GM18907 (cell line): ENCODE measurements around the gene KCNG4.
A peak's percentile ranks its signal among the peaks of the same experiment; 100 is the strongest.
"Not testable (repeated sequence)": the region's sequence is repeated elsewhere in the genome, so short reads cannot be mapped to it uniquely, and the experiment has no call there.

Source experiments
- ATAC-seq: cut with Tn5 transposase; IDR thresholded peaks from one replicate; pipeline ENCODE4 v1.9.1; 2021; ENCODE audit warnings: mild to moderate bottlenecking, moderate library complexity; ENCODE audit not compliant: unreplicated experiment

KCNG4 gene

GRCh38 chr16:84212154-84212553 lies 27.7 kb downstream of the KCNG4 start:
- ATAC-seq = no peak

GRCh38 chr16:84209989-84210388 lies 29.8 kb downstream of the KCNG4 start:
- ATAC-seq = no peak

DNA sequence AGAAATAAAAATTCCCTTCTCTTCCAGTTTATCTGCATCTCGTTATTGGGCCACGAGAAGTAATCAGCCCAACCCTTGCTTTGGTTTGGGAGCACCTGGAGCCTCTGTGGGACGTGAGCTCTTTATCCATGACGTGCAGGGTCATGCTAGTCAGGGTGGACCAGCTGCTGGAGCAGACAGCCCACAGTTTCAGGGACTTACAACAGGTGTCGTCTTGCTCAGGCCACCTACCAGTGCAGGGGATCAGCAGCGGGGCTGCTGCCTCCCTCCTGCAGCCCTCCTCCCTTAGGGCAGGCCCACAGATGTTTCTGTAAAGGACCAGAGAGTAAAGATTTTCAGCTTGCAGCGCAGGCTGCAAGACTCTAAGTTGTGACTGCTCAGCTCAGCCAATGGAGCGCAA lies 31.9 kb downstream of the KCNG4 start:
- ATAC-seq = no peak

DNA sequence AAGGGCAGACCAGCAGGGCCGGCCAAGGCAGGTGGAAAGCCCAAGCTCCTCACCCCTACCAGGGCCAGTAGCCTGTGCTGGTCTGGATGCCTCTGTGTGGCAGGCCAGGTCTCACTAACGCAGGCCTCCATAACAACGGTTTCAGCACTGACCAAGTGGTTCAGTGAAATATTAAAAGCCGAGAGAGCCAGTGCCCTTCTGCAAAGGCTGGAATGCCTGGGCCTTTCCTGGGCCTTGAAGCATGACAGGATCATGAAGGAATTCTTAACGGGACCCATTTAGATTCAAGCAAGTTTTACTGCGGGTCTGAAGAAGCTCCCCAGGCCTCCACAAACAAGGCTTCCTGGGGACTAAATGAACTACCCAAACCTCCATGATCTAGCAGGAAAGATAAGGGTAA lies 32.6 kb downstream of the KCNG4 start:
- ATAC-seq = no peak

DNA sequence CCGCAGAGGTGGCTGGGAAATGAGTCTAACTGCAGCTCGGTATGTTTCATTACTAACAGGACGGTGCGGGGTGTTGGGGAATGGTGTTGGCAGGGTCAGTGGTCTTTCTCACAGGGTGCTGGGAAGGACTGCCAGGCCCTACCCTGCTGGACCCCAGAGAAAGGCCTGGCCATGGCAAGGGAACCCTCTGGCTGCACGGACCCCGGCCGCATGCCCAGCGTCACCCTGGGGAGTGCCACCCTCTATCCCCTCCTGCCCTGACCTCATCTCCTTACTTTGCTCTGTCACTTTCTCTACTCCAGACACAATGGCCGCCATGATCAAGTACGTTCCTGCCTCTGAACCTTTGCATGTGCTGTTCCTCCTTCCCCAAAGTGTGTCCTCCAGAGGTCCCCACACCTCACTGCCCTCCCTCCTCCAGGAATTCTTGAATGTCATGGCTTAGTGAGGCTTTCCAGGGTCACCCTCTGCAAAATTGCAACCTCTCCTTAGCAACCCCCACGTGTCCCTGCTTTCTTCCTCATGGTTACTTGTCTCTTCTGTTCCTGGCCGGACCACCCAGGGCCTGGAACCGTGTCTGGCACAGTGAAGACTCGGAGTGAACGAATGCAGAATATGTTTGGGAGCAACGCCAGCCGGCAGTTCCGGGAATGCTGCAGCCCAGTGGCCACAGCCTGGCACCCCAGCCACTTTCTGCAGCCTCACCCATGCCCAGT lies 33.7 kb downstream of the KCNG4 start:
- ATAC-seq = no peak

- ATAC-seq = not testable (repeated sequence)
These were observed 34.7 kb downstream of the KCNG4 start for GRCh38 chr16:84205123-84205522.

DNA sequence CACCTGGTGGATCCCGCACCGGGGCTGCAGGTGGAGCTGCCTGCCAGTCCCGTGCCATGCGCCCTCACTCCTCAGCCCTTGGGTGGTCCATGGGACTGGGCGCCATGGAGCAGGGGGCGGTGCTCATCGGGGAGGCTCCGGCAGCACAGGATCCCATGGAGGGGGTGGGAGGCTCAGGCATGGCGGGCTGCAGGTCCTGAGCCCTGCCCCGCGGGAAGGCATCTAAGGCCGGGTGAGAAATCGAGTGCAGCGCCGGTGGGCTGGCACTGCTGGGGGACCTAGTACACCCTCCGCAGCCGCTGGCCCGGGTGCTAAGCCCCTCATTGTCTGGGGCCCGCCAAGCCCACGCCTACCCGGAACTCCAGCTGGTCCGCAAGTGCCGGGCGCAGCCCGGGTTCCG lies 35.3 kb downstream of the KCNG4 start:
- not testable (repeated sequence) for ATAC-seq

DNA sequence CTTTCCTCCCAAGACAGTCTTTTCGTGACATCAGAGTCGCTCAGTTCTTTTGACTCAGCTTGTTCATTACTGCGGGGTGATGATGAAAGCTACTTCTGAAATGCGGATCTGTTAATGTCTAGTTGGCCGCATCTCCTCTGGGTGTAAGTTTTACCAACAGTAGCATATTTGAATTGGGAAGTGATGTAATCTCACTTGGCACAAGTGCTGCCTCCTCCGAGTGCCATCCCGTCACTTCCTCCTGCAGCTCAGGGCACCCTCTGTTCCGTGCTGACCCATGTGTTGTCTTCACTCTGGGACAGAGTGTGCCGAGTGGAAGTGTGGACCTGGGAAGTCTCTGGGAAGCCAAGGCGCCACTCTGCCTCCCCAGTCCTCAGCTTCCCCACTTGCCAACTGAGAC lies 40.0 kb downstream of the KCNG4 start:
- no peak for ATAC-seq

- ATAC-seq = no peak
These were observed 40.7 kb downstream of the KCNG4 start for GRCh38 chr16:84199097-84199496.

DNA sequence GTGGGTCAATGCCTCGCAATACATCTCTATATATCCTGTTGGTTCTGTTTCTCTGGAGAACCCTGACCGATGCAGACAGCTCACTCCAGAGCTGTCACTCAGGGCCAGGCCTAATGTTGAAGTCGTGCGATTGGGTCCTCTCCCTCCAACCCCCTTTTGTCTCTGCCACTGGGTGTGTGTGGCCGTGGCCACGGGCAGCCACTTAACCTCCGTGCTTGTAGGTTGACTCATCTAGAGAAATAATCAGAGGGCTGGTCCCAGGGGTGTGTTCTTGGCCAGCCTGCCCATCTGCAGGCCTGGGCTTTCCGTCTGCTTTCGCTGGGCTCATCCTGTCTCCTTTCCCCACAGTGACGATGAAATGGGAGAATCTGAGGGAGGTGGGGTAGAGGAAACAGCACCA lies 41.4 kb downstream of the KCNG4 start:
- ATAC-seq = no peak

DNA sequence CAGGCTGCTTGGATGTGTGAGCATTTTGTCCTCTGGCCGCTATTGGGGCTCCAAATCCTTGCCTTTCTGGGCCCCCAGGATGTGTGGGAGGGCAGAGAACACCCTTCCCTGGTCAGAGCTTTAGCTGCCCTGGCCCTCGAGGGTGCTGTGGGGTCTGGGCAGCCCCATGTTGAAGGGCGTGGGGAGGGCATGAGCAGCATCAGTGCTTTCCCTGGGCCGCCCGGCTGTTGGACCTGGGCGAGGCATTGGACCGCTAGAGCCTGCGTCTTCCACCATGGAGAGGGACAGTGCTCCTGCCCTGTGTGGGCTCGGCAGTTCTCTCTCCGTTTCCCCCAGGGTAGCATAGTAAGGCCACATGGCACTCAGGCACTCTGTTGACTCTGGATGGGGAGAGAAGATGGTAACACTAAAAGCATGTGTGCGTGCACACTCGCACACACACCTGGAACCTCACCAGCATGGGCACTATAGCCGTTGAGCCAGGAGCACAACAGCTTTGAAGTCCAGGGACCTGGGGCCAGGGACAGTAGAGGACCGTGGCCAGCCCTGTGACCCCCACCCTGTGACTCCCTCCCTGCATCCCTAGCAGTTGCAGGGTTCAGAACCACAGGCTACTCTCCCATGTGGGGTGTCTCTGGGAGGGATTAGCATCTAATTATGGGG lies 42.2 kb downstream of the KCNG4 start:
- no peak for ATAC-seq

- no peak for ATAC-seq
These were observed 43.0 kb downstream of the KCNG4 start for GRCh38 chr16:84196727-84197394.

DNA sequence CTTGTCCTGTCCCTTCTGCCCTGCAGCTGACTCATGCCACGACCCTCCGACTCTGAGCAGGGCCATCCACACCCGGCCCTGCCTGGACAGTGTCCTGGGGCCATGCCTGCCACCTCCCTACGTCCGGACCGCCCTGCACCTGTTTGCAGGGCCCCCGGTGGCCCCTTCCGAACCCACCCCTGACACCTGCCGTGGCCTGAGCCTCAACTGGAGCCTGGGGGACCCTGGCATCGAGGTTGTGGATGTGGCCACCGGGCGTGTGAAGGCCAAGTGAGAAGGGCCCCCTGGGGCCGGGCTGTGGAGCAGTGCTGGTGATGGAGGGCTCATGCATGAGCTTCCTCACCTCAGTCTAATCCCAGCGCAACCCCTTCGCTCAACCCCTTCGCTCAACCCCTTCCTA lies 43.7 kb downstream of the KCNG4 start:
- ATAC-seq = no peak

DNA sequence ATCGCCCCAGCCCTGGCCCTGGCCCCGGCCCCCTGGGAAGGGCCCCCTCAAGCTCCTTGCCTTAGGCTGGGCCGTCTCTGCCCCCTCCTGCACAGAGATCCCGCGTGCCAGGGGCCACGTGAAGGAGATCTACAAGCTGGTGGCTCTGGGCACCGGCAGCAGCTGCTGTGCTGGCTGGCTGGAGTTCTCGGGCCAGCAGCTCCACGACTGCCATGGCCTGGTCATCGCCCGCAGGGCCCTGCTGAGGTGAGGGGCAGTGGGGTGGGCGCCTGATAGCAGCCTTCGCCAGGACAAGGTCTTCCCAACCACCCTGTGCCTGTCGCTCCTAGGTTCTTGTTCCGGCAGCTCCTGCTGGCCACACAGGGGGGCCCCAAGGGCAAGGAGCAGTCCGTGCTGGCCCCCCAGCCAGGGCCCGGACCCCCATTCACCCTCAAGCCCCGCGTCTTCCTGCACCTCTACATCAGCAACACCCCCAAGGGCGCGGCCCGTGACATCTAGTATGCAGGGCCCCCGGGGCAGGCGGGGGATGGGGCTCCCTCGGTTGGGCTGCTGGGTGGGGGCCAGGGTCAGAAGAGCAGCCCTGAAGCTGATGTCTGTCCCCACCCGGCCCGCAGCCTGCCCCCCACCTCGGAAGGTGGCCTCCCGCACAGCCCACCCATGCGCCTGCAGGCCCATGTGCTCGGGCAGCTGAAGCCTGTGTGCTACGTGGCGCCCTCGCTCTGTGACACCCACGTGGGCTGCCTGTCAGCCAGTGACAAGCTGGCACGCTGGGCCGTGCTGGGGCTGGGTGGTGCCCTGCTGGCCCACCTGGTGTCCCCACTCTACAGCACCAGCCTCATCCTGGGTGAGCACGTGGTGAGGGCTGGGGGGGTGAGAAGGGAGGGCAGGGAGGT lies 44.4 kb downstream of the KCNG4 start:
- no peak for ATAC-seq

- peak; percentile 49 for ATAC-seq
These were observed 45.2 kb downstream of the KCNG4 start for GRCh38 chr16:84194470-84195200.

DNA sequence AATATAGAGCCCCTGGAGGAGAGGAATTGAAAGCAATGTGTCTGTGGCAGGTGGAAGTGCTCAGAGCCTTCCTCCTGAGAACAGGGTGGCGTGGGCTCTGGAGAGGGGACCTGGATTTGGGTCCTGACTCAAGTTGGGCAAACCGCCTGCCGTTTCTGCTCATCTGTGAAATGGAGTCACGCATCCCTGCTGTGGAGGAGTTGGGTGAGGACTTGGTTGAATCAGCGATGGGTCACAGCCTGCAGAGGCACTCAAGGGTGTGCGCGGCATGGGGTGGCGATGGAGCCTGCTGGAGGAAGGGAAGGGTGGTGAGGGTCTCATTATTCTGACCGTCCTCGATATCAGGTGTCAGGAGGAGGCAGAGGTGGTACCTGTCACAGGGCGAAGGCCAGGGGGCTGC lies 45.8 kb downstream of the KCNG4 start:
- no peak for ATAC-seq

GRCh38 chr16:84193480-84193879 lies 46.3 kb downstream of the KCNG4 start:
- no peak for ATAC-seq

- ATAC-seq = no peak
These were observed 48.3 kb downstream of the KCNG4 start for GRCh38 chr16:84191466-84191865.

DNA sequence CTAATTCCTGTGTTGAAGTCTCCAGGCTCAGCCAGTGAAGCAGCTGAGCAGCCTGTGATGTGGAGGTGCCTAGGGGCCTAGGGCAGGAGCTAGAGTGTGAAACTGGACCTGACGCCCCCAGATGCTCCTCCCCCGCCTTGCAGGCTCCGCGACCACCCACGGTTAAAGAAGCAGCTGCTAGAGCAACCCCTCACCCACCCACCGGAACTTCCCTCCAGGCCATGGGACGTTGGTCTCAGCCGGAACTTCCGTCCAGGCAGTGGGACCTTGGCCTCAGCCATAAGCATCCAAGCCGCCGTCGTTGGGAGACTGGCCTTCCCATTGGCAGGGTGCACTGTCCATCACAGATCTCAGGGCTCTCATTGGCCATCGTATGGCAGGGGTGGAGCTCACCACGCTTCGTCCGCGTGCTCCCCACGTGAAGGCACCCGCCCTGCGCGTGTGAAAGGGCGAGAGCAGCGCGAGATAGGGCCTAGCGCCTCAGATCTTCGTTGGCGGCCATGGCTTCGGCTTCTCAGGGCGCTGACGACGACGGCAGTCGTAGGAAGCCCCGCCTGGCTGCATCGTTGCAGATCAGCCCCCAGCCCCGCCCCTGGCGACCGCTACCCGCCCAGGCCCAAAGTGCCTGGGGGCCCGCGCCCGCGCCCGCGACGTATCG lies 49.0 kb downstream of the KCNG4 start, which contains the start of gene ADAD2:
Gene ADAD2, plus strand, starts transcription at position 427 of the 658 bp plus-strand sequence. Its CDS starts 74 bp downstream, at position 501.
- no peak for ATAC-seq
